Measurements from ENCODE around the gene INPP5E.

Gene INPP5E

DNA sequence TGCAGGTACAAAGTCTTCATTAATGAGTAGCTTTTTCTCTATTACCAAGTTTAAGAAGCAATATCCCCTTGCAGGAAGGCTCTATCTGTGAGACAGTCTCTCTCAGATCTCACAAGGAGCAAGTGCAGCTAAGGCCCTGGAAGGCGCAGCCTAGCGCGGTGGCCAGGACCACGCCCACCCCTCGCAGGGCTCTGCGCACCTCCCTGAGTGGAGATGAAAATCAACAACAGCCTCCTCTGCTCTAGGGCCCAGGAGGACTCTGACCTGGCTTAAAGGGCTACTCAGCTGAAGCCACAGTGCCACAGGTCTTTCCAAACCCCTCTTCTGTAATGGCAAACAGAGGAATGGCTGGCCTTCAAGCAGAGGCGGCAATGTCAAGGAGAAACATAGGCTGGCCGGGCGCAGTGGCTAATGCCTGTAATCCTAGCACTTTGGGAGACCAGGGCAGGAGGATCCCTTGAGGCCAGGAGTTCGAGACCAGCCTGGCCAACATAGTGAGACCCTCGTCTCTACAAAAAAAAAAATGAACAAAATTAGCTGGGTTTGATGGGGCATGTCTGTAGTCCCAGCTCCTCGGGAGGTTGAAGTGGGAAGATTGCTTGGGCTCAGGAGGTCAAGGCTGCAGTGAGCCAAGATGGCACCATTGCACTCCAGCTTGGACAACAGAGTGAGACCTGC, 31.3 kb upstream of the INPP5E start:
- no peak for DNase-seq (ENCODE audit: extremely low read depth, low read depth)
- TF ChIP-seq, protein P1, sequence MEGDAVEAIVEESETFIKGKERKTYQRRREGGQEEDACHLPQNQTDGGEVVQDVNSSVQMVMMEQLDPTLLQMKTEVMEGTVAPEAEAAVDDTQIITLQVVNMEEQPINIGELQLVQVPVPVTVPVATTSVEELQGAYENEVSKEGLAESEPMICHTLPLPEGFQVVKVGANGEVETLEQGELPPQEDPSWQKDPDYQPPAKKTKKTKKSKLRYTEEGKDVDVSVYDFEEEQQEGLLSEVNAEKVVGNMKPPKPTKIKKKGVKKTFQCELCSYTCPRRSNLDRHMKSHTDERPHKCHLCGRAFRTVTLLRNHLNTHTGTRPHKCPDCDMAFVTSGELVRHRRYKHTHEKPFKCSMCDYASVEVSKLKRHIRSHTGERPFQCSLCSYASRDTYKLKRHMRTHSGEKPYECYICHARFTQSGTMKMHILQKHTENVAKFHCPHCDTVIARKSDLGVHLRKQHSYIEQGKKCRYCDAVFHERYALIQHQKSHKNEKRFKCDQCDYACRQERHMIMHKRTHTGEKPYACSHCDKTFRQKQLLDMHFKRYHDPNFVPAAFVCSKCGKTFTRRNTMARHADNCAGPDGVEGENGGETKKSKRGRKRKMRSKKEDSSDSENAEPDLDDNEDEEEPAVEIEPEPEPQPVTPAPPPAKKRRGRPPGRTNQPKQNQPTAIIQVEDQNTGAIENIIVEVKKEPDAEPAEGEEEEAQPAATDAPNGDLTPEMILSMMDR (IDR thresholded peaks at IDR 0.05; ENCODE audit: low read depth, low read length), result no peak

DNA sequence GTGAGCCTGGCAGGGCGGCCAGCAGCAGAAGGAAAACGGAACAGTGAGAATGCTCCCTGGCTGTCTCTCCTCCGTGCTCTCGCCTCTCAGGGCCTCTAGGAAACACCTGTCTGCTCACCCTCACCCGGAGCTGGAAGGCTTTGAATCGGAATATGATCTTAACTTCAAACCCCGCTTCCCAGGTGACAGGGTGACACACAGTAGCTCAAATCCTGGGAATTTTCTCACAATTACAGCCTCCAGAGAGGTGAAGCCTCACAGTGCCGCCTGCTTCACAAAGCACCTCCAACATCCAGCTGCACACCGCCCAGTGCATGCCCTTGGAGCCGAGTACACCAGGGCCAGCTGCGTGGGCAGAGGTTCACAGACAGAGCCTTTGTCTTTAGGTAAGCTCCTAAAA, 30.7 kb upstream of the INPP5E start:
- TF ChIP-seq, protein P1 (IDR thresholded peaks at IDR 0.05; ENCODE audit: low read depth, low read length), result no peak
- no peak for DNase-seq (ENCODE audit: extremely low read depth, low read depth)

- DNase-seq (ENCODE audit: extremely low read depth, low read depth), result no peak
- TF ChIP-seq, protein P1 (IDR thresholded peaks at IDR 0.05; ENCODE audit: low read depth, low read length), result no peak
Observed at GRCh38 chr9:136467766-136468165, 28.1 kb upstream of the INPP5E start.

DNA sequence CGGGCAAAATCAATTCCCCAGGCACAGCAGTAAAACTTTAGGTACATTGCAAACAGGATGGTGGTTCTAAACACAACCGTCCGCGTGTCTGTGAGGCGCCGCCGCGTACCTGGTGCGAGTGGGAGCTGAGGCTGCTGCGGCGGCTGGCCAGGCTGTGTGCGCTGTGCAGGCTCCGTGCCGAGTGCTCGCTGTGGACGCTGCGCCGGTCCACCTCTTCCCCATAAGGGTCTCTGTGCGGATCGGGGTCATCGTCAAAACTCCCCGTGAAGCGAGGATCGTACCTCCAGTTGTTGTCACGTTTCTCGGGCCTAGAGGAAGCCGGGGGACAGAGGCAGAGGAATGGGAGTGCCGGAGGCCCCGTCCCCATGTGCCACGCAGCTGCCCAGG, 26.5 kb upstream of the INPP5E start:
- no peak for DNase-seq (ENCODE audit: extremely low read depth, low read depth)
- TF ChIP-seq, protein P1 (IDR thresholded peaks at IDR 0.05; ENCODE audit: low read depth, low read length), result no peak

DNA sequence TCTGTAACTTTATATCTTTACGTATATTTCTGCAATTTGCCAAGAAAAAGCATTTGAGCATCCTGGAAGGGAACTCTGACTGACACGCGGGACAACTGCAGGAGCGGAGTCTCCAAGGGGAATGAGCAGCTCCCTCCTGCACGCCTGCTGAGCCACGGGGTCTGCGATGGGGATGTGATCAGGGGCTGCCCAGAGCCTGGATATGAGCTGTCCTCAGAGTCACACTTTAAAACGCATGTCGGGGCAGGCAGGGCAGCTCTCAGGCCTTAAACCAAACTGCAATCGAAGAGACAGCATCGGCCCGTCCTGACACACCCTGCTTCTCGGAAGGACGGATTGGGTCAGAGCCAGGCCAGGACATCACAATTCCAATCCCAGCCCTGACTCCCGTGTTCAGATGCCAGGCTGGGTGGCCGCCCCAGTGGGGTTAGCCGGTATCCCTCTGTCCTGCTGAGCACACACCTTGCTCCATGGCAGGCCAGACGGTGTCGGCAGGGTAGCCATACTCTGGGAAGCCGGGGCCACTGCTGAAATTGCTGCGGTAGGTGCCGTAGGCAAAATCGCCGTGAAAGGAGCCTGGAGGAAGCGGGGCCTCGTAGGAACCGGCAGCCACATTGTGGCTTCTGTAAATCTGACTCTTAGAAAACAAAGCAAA, 26.0 kb upstream of the INPP5E start:
- TF ChIP-seq, protein P1 (IDR thresholded peaks at IDR 0.05; ENCODE audit: low read depth, low read length), result no peak
- no peak for DNase-seq (ENCODE audit: extremely low read depth, low read depth)

DNA sequence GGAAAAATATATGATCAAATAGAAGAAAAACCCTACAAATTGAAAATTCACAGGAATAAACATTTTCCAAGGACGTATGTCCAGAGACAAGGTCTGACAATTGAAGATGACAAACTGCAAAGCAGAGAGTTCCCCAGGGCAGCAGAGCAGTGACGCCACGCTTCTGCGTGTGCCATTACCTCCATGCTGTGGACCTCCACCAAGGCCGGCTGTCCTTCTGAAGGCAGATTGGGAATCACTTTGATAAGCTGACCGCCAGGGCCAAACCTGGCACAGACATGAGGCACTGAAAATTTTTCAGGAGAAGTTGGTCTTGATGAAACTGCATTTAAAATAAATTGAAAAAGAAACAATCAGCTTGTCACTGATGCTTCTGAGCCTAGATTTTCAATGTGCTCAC, 24.6 kb upstream of the INPP5E start:
- TF ChIP-seq, protein P1 (IDR thresholded peaks at IDR 0.05; ENCODE audit: low read depth, low read length), result no peak
- no peak for DNase-seq (ENCODE audit: extremely low read depth, low read depth)

GRCh38 chr9:136463578-136463977, 23.9 kb upstream of the INPP5E start:
- TF ChIP-seq, protein P1 (IDR thresholded peaks at IDR 0.05; ENCODE audit: low read depth, low read length), result no peak
- no peak for DNase-seq (ENCODE audit: extremely low read depth, low read depth)
